Kidney (tissue), 14 donors: ENCODE data around the gene IFRD2. TPM values are rescaled to one million over a fixed set of nuclear protein-coding genes. Genes with fewer than 3 reads are reported as not detected.

ENCODE experiments used
- DNase-seq, 5 donors: peaks; one replicate each; pipeline ENCODE4 v3.0.0-alpha.2; 2013 to 2020
- FAIRE-seq: peaks from 2 replicates; lab custom pipeline; 2012; peaks lifted over from hg19 to GRCh38; lab: Jason Lieb, UNC
- H3K27ac ChIP-seq, 2 donors: one replicate each; pipeline ENCODE4 v1.7.0; 2013; ENCODE audit warnings: low read depth in 2 of 2, low read length in 2 of 2, inconsistent platforms in 1 of 2
- H3K27me3 ChIP-seq: one replicate; pipeline ENCODE4 v1.7.1; 2013; ENCODE audit warnings: low read length, inconsistent platforms; ENCODE audit not compliant: control insufficient read depth, insufficient read depth
- H3K36me3 ChIP-seq, 3 donors: one replicate each; pipeline versions ENCODE4 v1.7.0 to v1.7.1; 2013; ENCODE audit warnings: low read length in 3 of 3, control low read depth in 1 of 3, inconsistent platforms in 1 of 3; ENCODE audit not compliant: insufficient read depth in 3 of 3, control insufficient read depth in 2 of 3
- H3K4me1 ChIP-seq, 3 donors: one replicate each; pipeline versions ENCODE4 v1.7.0 to v1.7.1; 2013; ENCODE audit warnings: low read length in 3 of 3, inconsistent platforms in 1 of 3, low read depth in 1 of 3; ENCODE audit not compliant: control insufficient read depth in 2 of 3, insufficient read depth in 2 of 3
- H3K4me3 ChIP-seq, 3 donors: one replicate each; pipeline versions ENCODE4 v1.7.0 to v1.8.1; 2013; ENCODE audit warnings: low read length in 3 of 3, control low read depth in 1 of 3, inconsistent platforms in 1 of 3
- H3K9ac ChIP-seq, 3 donors: one replicate each; pipeline versions ENCODE4 v1.7.0 to v1.7.1; 2013; ENCODE audit warnings: low read length in 3 of 3, control low read depth in 1 of 3, inconsistent platforms in 1 of 3
- H3K9me3 ChIP-seq, 3 donors: one replicate each; pipeline versions ENCODE4 v1.7.0 to v1.7.1; 2013; ENCODE audit warnings: low read length in 3 of 3, control low read depth in 1 of 3, inconsistent platforms in 1 of 3; ENCODE audit not compliant: control insufficient read depth in 2 of 3, insufficient read depth in 1 of 3
- CTCF ChIP-seq: IDR thresholded peaks from 3 replicates; pipeline ENCODE4 v1.5.1; 2012; ENCODE audit warnings: mild to moderate bottlenecking, moderate library complexity, borderline replicate concordance; ENCODE audit not compliant: insufficient read depth; ENCODE audit errors: extremely low read depth
- intact Hi-C: fragments of 100-400 bp; cut with DNase I; formaldehyde crosslinking; loops from one replicate; pipeline ENCODE4 v1.11.1; 2022
- polyA plus RNA-seq: library from polyadenylated mRNA; stranded (reverse); fragments of 350-450 nt; fragmentation: Illumina TruSeq; extraction: RNeasy Lipid Tissue Mini Kit (QIAGEN cat#74804); gene quantifications from one replicate; pipeline ENCODE4 v1.2.3, GENCODE V29; 2014; ENCODE audit warnings: low read depth, low replicate concordance; ENCODE audit not compliant: insufficient read depth
- total RNA-seq: library from RNA; stranded (reverse); fragmentation: NEBNext Ultra II Directional; extraction: Animal tissue kit (Norgen Biotek cat#: 25700); gene quantifications from one replicate; pipeline ENCODE4 v1.2.1, GENCODE V29; 2021
- donor health status: control.
- donor health status: control.
- donor health status: control.
- donor health status: control.
- donor health status: control.
- donor health status: DM: yes; HTN: yes; CAD: no.
- donor health status: Normal renal cell carcinoma (clear cell type).

The IFRD2 gene
- total and polyA plus RNA-seq, 2 donors from 2014 or later = 54.1 to 78.1 TPM

- H3K4me3 ChIP-seq = no peak overlapping the region
- DNase-seq = no peak
- peaks cover 0 to 62% (median 15%) of the 10 kb centered on the region in 3 donors for H3K4me1 ChIP-seq
- no peak for TF ChIP-seq CTCF
- peaks cover under 1 to 16% (median 8%) of the 10 kb centered on the region in 3 donors for H3K36me3 ChIP-seq
- no peak overlapping the region for H3K9ac ChIP-seq
- intact Hi-C loops = no loop called here
- H3K27ac ChIP-seq = no peak overlapping the region
- no peaks in the 10 kb centered on the region for H3K9me3 ChIP-seq
- no peaks in the 10 kb centered on the region for H3K27me3 ChIP-seq
- no peak for FAIRE-seq
These were observed 42.8 kb downstream of the IFRD2 start for GRCh38 chr3:50249457-50249856.

GRCh38 chr3:50248387-50248786, 43.8 kb downstream of the IFRD2 start:
- no peaks in the 10 kb centered on the region for H3K9me3 ChIP-seq
- H3K4me1 ChIP-seq = peaks cover 0 to 68% (median 18%) of the 10 kb centered on the region in 3 donors
- H3K27me3 ChIP-seq = no peaks in the 10 kb centered on the region
- FAIRE-seq (no peak), DNase-seq (peak in 2 of 5 donors; percentile 20 to 89)
- no peak overlapping the region for H3K4me3 ChIP-seq
- peak overlapping the region; percentile 71 to 86 for H3K27ac ChIP-seq
- TF ChIP-seq CTCF = no peak
- intact Hi-C loops = no loop called here
- peak overlapping the region in 1 of 3 donors; percentile 55 for H3K9ac ChIP-seq
- H3K36me3 ChIP-seq = peaks cover 2 to 10% (median 8%) of the 10 kb centered on the region in 3 donors

GRCh38 chr3:50246517-50246954, 45.7 kb downstream of the IFRD2 start:
- H3K4me1 ChIP-seq = peaks cover 0 to 82% (median 31%) of the 10 kb centered on the region in 3 donors
- peaks cover 2 to 8% (median 4%) of the 10 kb centered on the region in 3 donors for H3K36me3 ChIP-seq
- DNase-seq (peak in 3 of 5 donors; percentile 34 to 85 (median 52)), FAIRE-seq (no peak)
- TF ChIP-seq CTCF = no peak
- H3K9me3 ChIP-seq = no peaks in the 10 kb centered on the region
- peak overlapping the region in 2 of 3 donors; percentile 5 to 29 for H3K9ac ChIP-seq
- peak overlapping the region; percentile 78 to 88 for H3K27ac ChIP-seq
- peak overlapping the region in 1 of 3 donors; percentile 46 for H3K4me3 ChIP-seq
- intact Hi-C loops = no loop called here
- no peaks in the 10 kb centered on the region for H3K27me3 ChIP-seq
